ENCODE measurements around the gene KLF13. TPM values are rescaled to one million over a fixed set of nuclear protein-coding genes. Genes with fewer than 3 reads are reported as not detected.

Gene KLF13
- polyA plus RNA-seq, 1 donor (not counting 4 experiments of a cell fraction or from before 2014, with no cell fraction given) = 66.7 TPM

GRCh38 chr15:31322504-31322903 lies 4.1 kb upstream of the KLF13 start:
- no peak overlapping the region for H3K4me3 ChIP-seq (ENCODE audit: control insufficient read depth in 2 of 3, extremely low read depth in 1 of 3, insufficient read depth in 2 of 3, low read depth in 1 of 3, low read length in 3 of 3)
- TF ChIP-seq EZH2 (IDR thresholded peaks at IDR 0.05; ENCODE audit: low read length) (no peak), CTCF (optimal IDR thresholded peaks at IDR 0.05 in 1 of 3, IDR thresholded peaks at IDR 0.05 in 1 of 3, conservative IDR thresholded peaks at IDR 0.05 in 1 of 3; ENCODE audit: extremely low read depth in 1 of 3, insufficient read depth in 2 of 3, low read length in 3 of 3) (no peak)
- no peaks in the 10 kb centered on the region for H3K79me2 ChIP-seq (ENCODE audit: control insufficient read depth, insufficient read depth, low read length)
- no peak overlapping the region for H3K27ac ChIP-seq (ENCODE audit: control insufficient read depth, insufficient read depth, low read length)
- no peaks in the 10 kb centered on the region for H3K36me3 ChIP-seq (ENCODE audit: control insufficient read depth in 2 of 2, extremely low read depth in 1 of 2, insufficient read depth in 2 of 2, low read length in 2 of 2)
- dilution Hi-C loops (cut with MboI; ENCODE audit: extremely low pct_ligation_motif_present, low sequenced_read_pairs) = no loop called here
- no peak overlapping the region for H3K9ac ChIP-seq (ENCODE audit: control insufficient read depth, extremely low read depth, insufficient read depth, low read length)
- no peak for DNase-seq (ENCODE audit: low read depth, low spot score)
- no peak overlapping the region for H3K4me2 ChIP-seq (ENCODE audit: control insufficient read depth, extremely low read depth, insufficient read depth, low read depth, low read length)
- H3K9me3 ChIP-seq (ENCODE audit: control insufficient read depth, low read depth, low read length) = no peaks in the 10 kb centered on the region
- no peak overlapping the region for H2AFZ ChIP-seq (ENCODE audit: control insufficient read depth, low read length)
- no peak for FAIRE-seq
- no peaks in the 10 kb centered on the region for H4K20me1 ChIP-seq (ENCODE audit: control insufficient read depth, extremely low read depth, insufficient read depth, low read length)
- H3K4me1 ChIP-seq (ENCODE audit: control insufficient read depth, extremely low read depth, insufficient read depth, low read length) = peaks cover 4% of the 10 kb centered on the region
- H3K9me1 ChIP-seq (ENCODE audit: control insufficient read depth, extremely low read depth, insufficient read depth, low read length) = no peaks in the 10 kb centered on the region
- H3K27me3 ChIP-seq (ENCODE audit: control insufficient read depth, extremely low read depth, insufficient read depth, low read length) = no peaks in the 10 kb centered on the region

- Histone ChIP-seq H3K9me1 (ENCODE audit: control insufficient read depth, extremely low read depth, insufficient read depth, low read length) (no peaks in the 10 kb centered on the region), H3K9me3 (ENCODE audit: control insufficient read depth, low read depth, low read length) (no peaks in the 10 kb centered on the region), H4K20me1 (ENCODE audit: control insufficient read depth, extremely low read depth, insufficient read depth, low read length) (no peaks in the 10 kb centered on the region), H3K79me2 (ENCODE audit: control insufficient read depth, insufficient read depth, low read length) (peaks cover 3% of the 10 kb centered on the region), H3K36me3 (ENCODE audit: control insufficient read depth in 2 of 2, extremely low read depth in 1 of 2, insufficient read depth in 2 of 2, low read length in 2 of 2) (no peaks in the 10 kb centered on the region), H3K4me3 (ENCODE audit: control insufficient read depth in 2 of 3, extremely low read depth in 1 of 3, insufficient read depth in 2 of 3, low read depth in 1 of 3, low read length in 3 of 3) (no peak overlapping the region), H3K27me3 (ENCODE audit: control insufficient read depth, extremely low read depth, insufficient read depth, low read length) (no peaks in the 10 kb centered on the region), H3K4me1 (ENCODE audit: control insufficient read depth, extremely low read depth, insufficient read depth, low read length) (peaks cover 4% of the 10 kb centered on the region), H3K9ac (ENCODE audit: control insufficient read depth, extremely low read depth, insufficient read depth, low read length) (no peak overlapping the region), H3K4me2 (ENCODE audit: control insufficient read depth, extremely low read depth, insufficient read depth, low read depth, low read length) (no peak overlapping the region), H3K27ac (ENCODE audit: control insufficient read depth, insufficient read depth, low read length) (no peak overlapping the region), H2AFZ (ENCODE audit: control insufficient read depth, low read length) (no peak overlapping the region)
- TF ChIP-seq CTCF (optimal IDR thresholded peaks at IDR 0.05 in 1 of 3, IDR thresholded peaks at IDR 0.05 in 1 of 3, conservative IDR thresholded peaks at IDR 0.05 in 1 of 3; ENCODE audit: extremely low read depth in 1 of 3, insufficient read depth in 2 of 3, low read length in 3 of 3) (no peak), EZH2 (IDR thresholded peaks at IDR 0.05; ENCODE audit: low read length) (no peak)
- FAIRE-seq = no peak
- dilution Hi-C loops (cut with MboI; ENCODE audit: extremely low pct_ligation_motif_present, low sequenced_read_pairs) = no loop called here
- DNase-seq (ENCODE audit: low read depth, low spot score) = no peak
Measured at GRCh38 chr15:31323627-31324026, 3.0 kb upstream of the KLF13 start.
